Measurements from ENCODE around the gene FBXO31.

FBXO31 gene

GRCh38 chr16:87410968-87411367 is 27.4 kb upstream of the FBXO31 start:
- H2AFZ ChIP-seq (ENCODE audit: low read length, unreplicated experiment) = no peak overlapping the region
- H3K4me1 ChIP-seq (ENCODE audit: control insufficient read depth, insufficient read depth, low read length, unreplicated experiment) = peaks cover 10% of the 10 kb centered on the region
- H3K4me3 ChIP-seq (ENCODE audit: low read depth, low read length) = no peak overlapping the region
- H3K79me2 ChIP-seq (ENCODE audit: control insufficient read depth, insufficient read depth, low read length, unreplicated experiment) = no peaks in the 10 kb centered on the region
- H3K27me3 ChIP-seq (ENCODE audit: insufficient read depth, low read length) = no peaks in the 10 kb centered on the region
- no peak overlapping the region for H3K27ac ChIP-seq (ENCODE audit: low read depth, low read length)
- H3K36me3 ChIP-seq (ENCODE audit: insufficient read depth, low read length) = 0 out of 2 replicates have a peak, but pooled peaks cover 5% of the 10 kb centered on the region

- H3K4me3 ChIP-seq (ENCODE audit: low read depth, low read length) = no peak overlapping the region
- H2AFZ ChIP-seq (ENCODE audit: low read length, unreplicated experiment) = no peak overlapping the region
- no peaks in the 10 kb centered on the region for H3K27me3 ChIP-seq (ENCODE audit: insufficient read depth, low read length)
- no peaks in the 10 kb centered on the region for H3K79me2 ChIP-seq (ENCODE audit: control insufficient read depth, insufficient read depth, low read length, unreplicated experiment)
- H3K36me3 ChIP-seq (ENCODE audit: insufficient read depth, low read length) = 0 out of 2 replicates have a peak, but pooled peaks cover 5% of the 10 kb centered on the region
- H3K27ac ChIP-seq (ENCODE audit: low read depth, low read length) = no peak overlapping the region
- peaks cover 10% of the 10 kb centered on the region for H3K4me1 ChIP-seq (ENCODE audit: control insufficient read depth, insufficient read depth, low read length, unreplicated experiment)
Observed at GRCh38 chr16:87410530-87410929, 27.0 kb upstream of the FBXO31 start.

GRCh38 chr16:87409781-87410180 is 26.2 kb upstream of the FBXO31 start:
- H3K27ac ChIP-seq (ENCODE audit: low read depth, low read length) = no peak overlapping the region
- no peak overlapping the region for H3K4me3 ChIP-seq (ENCODE audit: low read depth, low read length)
- peaks cover 10% of the 10 kb centered on the region for H3K4me1 ChIP-seq (ENCODE audit: control insufficient read depth, insufficient read depth, low read length, unreplicated experiment)
- no peak overlapping the region for H2AFZ ChIP-seq (ENCODE audit: low read length, unreplicated experiment)
- no peaks in the 10 kb centered on the region for H3K27me3 ChIP-seq (ENCODE audit: insufficient read depth, low read length)
- H3K79me2 ChIP-seq (ENCODE audit: control insufficient read depth, insufficient read depth, low read length, unreplicated experiment) = no peaks in the 10 kb centered on the region
- H3K36me3 ChIP-seq (ENCODE audit: insufficient read depth, low read length) = peaks cover 5% of the 10 kb centered on the region; the same call in 1 of the 2 replicates

GRCh38 chr16:87409153-87409552 is 25.6 kb upstream of the FBXO31 start:
- no peaks in the 10 kb centered on the region for H3K79me2 ChIP-seq (ENCODE audit: control insufficient read depth, insufficient read depth, low read length, unreplicated experiment)
- H3K27ac ChIP-seq (ENCODE audit: low read depth, low read length) = no peak overlapping the region
- H3K4me3 ChIP-seq (ENCODE audit: low read depth, low read length) = no peak overlapping the region
- H3K27me3 ChIP-seq (ENCODE audit: insufficient read depth, low read length) = no peaks in the 10 kb centered on the region
- H2AFZ ChIP-seq (ENCODE audit: low read length, unreplicated experiment) = no peak overlapping the region
- H3K36me3 ChIP-seq (ENCODE audit: insufficient read depth, low read length) = peaks cover 12% of the 10 kb centered on the region
- peaks cover 10% of the 10 kb centered on the region for H3K4me1 ChIP-seq (ENCODE audit: control insufficient read depth, insufficient read depth, low read length, unreplicated experiment)

GRCh38 chr16:87407511-87408112 is 24.0 kb upstream of the FBXO31 start:
- peaks cover 10% of the 10 kb centered on the region for H3K4me1 ChIP-seq (ENCODE audit: control insufficient read depth, insufficient read depth, low read length, unreplicated experiment)
- no peaks in the 10 kb centered on the region for H3K27me3 ChIP-seq (ENCODE audit: insufficient read depth, low read length)
- no peaks in the 10 kb centered on the region for H3K79me2 ChIP-seq (ENCODE audit: control insufficient read depth, insufficient read depth, low read length, unreplicated experiment)
- H3K36me3 ChIP-seq (ENCODE audit: insufficient read depth, low read length) = peaks cover 20% of the 10 kb centered on the region
- peak overlapping the region; percentile 36; the same call in 1 of the 2 replicates for H3K27ac ChIP-seq (ENCODE audit: low read depth, low read length)
- no peak overlapping the region for H2AFZ ChIP-seq (ENCODE audit: low read length, unreplicated experiment)
- no peak overlapping the region for H3K4me3 ChIP-seq (ENCODE audit: low read depth, low read length)

GRCh38 chr16:87406495-87407088 is 23.0 kb upstream of the FBXO31 start:
- no peaks in the 10 kb centered on the region for H3K27me3 ChIP-seq (ENCODE audit: insufficient read depth, low read length)
- no peaks in the 10 kb centered on the region for H3K79me2 ChIP-seq (ENCODE audit: control insufficient read depth, insufficient read depth, low read length, unreplicated experiment)
- peaks cover 26% of the 10 kb centered on the region for H3K36me3 ChIP-seq (ENCODE audit: insufficient read depth, low read length)
- H3K4me1 ChIP-seq (ENCODE audit: control insufficient read depth, insufficient read depth, low read length, unreplicated experiment) = peaks cover 10% of the 10 kb centered on the region
- H3K27ac ChIP-seq (ENCODE audit: low read depth, low read length) = no peak overlapping the region
- no peak overlapping the region for H3K4me3 ChIP-seq (ENCODE audit: low read depth, low read length)
- no peak overlapping the region for H2AFZ ChIP-seq (ENCODE audit: low read length, unreplicated experiment)

- H3K27ac ChIP-seq (ENCODE audit: low read depth, low read length) = no peak overlapping the region
Observed at GRCh38 chr16:87404764-87405625, 21.4 kb upstream of the FBXO31 start.

GRCh38 chr16:87395181-87395842 is 11.7 kb upstream of the FBXO31 start:
- Histone ChIP-seq H3K4me1 (ENCODE audit: control insufficient read depth, insufficient read depth, low read length, unreplicated experiment) (peaks cover 20% of the 10 kb centered on the region), H3K27ac (ENCODE audit: low read depth, low read length) (no peak overlapping the region), H2AFZ (ENCODE audit: low read length, unreplicated experiment) (no peak overlapping the region), H3K4me3 (ENCODE audit: low read depth, low read length) (no peak overlapping the region; the same call in 1 of the 2 replicates), H3K36me3 (ENCODE audit: insufficient read depth, low read length) (peaks cover 9% of the 10 kb centered on the region), H3K27me3 (ENCODE audit: insufficient read depth, low read length) (no peaks in the 10 kb centered on the region), H3K79me2 (ENCODE audit: control insufficient read depth, insufficient read depth, low read length, unreplicated experiment) (peaks cover 71% of the 10 kb centered on the region)

More at GRCh38 chr16:87404764-87405625, 21.4 kb upstream of the FBXO31 start:
- peaks cover 10% of the 10 kb centered on the region for H3K4me1 ChIP-seq (ENCODE audit: control insufficient read depth, insufficient read depth, low read length, unreplicated experiment)
- H2AFZ ChIP-seq (ENCODE audit: low read length, unreplicated experiment) = no peak overlapping the region
- no peaks in the 10 kb centered on the region for H3K79me2 ChIP-seq (ENCODE audit: control insufficient read depth, insufficient read depth, low read length, unreplicated experiment)
- peaks cover 30% of the 10 kb centered on the region for H3K36me3 ChIP-seq (ENCODE audit: insufficient read depth, low read length)
- no peaks in the 10 kb centered on the region for H3K27me3 ChIP-seq (ENCODE audit: insufficient read depth, low read length)
- H3K4me3 ChIP-seq (ENCODE audit: low read depth, low read length) = no peak overlapping the region

GRCh38 chr16:87393680-87394055 is 10.1 kb upstream of the FBXO31 start:
- peaks cover 1% of the 10 kb centered on the region; the same call in 1 of the 2 replicates for H3K36me3 ChIP-seq (ENCODE audit: insufficient read depth, low read length)
- H3K27ac ChIP-seq (ENCODE audit: low read depth, low read length) = 0 out of 2 replicates have a peak overlapping the region, but pooled peaks have one; percentile 63
- H3K4me3 ChIP-seq (ENCODE audit: low read depth, low read length) = peak overlapping the region; percentile 93
- H3K4me1 ChIP-seq (ENCODE audit: control insufficient read depth, insufficient read depth, low read length, unreplicated experiment) = peaks cover 28% of the 10 kb centered on the region
- no peaks in the 10 kb centered on the region for H3K27me3 ChIP-seq (ENCODE audit: insufficient read depth, low read length)
- H2AFZ ChIP-seq (ENCODE audit: low read length, unreplicated experiment) = no peak overlapping the region
- H3K79me2 ChIP-seq (ENCODE audit: control insufficient read depth, insufficient read depth, low read length, unreplicated experiment) = peaks cover 63% of the 10 kb centered on the region
